IPS-11a (cell line): ENCODE results near the gene FRMPD1.
A peak's percentile ranks its signal among the peaks of the same experiment; 100 is the strongest.

ENCODE experiments used
- H3K4me3 ChIP-seq: one replicate; pipeline ENCODE4 v1.5.1; 2013; ENCODE audit warnings: low read depth, low read length, control low read depth

Gene FRMPD1

DNA sequence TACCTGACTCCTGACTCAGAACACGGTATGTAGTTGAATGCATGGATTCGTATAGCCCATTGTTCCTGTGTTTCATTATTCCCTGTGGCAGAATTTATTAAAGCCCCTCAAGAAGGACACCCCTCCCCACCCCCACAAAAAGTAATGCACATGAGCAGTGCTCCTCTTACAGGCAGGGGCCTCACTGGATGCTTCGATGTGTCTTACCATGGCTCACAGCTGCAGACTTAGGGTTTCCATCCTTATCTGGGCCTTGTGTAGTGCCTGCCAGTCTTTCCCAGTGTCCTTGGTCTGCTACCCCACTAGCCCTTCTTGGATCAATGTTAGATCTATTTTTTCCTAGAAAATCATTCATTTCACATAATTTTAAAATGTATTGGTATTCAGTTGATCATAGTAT lies 119.2 kb downstream of the FRMPD1 start:
- no peak overlapping the region for H3K4me3 ChIP-seq

DNA sequence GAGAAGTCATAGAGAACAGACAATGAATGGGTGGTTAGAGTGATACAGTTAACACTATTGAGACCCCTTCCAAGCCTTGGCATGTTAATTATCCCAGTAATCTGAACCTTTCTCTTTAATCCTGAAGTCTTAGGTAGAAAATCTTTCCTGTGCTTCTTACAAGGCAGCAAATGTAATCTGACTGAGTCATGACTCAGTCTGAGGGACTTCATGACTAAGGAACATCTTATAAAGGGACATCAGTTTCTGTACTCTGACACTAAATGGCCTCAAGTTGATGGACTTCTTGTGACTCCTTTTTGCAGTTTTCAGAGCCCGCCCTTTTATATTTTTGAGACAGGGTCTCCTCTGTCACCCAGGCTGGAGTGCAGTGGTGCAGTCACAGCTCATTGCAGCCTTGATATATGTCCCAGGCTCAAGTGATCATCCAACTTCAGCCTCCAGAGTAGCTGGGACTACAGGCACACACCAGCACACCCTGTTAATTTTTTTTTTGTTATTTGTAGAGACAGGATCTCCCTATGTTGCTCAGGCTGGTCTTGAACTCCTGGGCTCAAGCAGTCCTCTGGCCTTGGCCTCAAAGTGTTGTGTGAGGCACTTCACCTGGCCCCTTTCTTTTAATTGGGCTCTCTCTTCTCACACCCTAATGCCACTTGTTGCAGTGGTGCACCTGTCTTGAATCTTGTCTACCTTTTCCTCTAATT lies 124.6 kb downstream of the FRMPD1 start:
- H3K4me3 ChIP-seq: no peak overlapping the region

DNA sequence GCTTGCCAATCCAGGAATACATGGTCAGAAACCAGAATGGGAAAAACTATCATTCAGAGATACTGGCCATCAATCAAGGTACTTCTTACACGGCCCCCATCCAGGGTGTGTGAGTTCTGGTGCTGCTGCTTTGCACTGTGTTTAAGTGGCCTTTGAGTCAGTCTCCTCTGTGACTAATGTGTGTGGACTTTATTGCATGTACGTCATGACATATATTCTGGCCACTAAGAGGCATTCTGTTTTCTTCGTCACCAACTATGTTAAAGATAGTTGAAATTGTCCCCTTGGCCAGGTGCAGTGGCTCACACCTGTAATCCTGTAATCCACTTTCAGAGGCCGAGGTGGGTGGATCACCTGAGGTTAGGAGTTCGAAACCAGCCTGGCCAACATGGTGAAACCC lies 125.6 kb downstream of the FRMPD1 start:
- H3K4me3 ChIP-seq: no peak overlapping the region

DNA sequence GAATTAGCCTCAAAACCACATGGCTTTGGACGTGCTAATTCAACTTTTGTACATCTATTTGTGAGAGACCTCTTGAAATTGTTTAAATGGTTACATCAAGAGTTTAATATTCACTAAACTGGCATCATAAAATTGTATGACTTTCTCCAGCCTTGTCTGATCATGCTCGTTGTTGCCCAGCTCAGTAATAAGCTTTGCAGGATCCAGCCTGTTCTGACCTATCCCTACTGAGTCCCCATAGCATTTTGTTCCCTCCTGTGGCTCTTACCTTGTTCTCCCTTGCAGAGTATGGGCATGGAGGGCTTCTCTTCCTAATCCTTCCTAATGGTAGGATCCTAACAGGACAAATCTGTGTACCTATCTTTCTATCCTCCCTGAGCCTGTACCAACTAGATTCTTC lies 127.8 kb downstream of the FRMPD1 start:
- H3K4me3 ChIP-seq: no peak overlapping the region

DNA sequence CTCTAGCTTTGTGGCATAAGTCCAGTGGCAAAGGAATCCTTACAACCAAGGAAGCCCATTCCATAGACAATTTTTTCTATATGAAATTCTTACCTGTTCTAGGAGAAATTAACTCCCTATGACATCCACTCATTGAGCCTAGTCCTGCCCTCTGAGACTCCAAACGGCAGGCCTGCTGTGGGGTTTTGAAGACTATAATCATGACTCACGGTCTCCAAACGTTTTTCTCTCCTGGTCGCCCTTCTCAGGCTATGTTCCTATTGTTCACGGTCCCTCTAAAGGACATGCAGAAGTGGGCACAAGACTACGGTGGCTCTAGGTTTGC lies 133.5 kb downstream of the FRMPD1 start:
- peak overlapping the region; percentile 94 for H3K4me3 ChIP-seq

DNA sequence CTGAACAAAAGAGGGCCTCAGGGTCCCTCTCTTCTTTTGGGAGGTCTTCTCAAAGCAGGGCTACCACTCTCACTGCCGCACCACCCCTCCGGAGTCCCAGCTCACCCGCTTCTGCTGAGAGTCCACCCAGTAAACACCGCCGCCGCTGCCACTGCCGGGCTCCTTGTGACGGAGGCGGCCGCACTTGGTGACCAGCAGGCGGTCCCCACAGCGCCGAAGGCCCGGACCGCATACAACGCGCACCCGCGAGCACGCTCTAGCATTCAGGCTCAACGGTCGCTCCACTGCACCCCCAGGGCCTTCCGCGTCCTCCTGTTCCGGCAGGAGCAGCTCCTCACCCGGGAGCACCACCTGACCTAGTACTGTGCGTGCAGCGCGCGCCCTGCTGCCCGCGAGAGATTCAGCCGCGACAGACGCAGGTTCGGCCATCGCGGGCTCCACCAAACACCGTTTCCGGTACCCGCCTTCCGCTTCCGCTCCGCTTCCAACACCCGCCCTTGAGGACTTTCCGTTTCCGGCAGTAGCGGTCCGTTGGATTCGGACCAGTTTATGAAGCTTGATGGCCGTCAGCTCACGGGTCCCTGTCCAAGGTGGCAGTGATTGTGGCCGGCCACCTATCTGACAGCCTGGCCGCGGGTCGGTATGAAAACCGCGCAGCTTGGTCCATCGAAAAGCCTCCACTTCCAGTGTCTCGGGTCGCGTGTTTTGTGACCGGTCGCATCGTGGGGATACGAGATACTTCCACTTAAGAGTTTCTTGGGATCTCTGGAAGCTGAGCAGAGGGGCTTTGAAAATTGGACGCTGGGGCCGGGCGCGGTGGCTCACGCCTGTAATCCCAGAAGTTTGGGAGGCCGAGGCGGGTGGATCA lies 134.1 kb downstream of the FRMPD1 start, which contains the start of gene EXOSC3:
Gene EXOSC3, minus strand, starts transcription at position 449 of the 868 bp plus-strand sequence. Its CDS starts 20 bp downstream, at position 429.
- peak within 1 kb of the TSS; percentile 94 for H3K4me3 ChIP-seq

DNA sequence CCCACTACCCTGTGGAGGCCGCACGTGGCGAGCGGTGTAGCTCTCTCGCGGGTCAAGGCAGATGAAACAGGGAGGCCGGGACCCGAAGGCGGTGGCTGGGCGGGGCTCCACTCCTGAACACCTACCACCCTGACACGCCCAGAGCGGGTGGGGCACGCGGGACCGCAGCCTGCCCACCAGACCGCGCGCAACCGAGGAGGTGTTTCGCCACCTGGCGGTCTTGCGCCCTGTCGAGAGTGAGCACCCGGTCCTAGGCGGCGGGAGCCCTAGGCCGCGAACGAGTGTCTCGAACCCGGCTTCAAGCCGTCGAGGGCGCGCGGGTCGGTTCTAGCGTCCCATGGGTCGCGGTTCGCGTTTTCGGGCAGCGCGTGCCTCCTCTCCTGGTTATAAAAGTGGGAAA lies 136.3 kb downstream of the FRMPD1 start:
- H3K4me3 ChIP-seq: no peak overlapping the region

DNA sequence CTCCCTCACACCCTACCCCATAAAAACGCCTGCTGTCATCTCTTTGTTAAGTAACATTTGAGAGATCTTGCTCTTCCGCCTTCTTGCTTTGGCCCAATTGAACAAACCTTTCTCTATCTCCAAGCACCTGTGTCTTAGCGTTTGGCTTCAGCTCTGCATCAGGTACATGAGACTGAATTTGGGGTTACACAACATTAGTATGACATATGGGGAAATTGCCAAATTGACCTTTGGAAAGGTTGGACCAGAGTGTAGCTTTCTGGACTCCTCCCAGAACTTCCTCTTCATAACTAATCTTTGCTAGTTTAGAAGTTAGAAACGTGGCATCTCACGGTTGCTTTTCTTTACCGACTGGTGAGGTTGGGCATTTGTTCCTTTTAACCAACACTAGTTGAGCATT lies 137.6 kb downstream of the FRMPD1 start:
- no peak overlapping the region for H3K4me3 ChIP-seq

DNA sequence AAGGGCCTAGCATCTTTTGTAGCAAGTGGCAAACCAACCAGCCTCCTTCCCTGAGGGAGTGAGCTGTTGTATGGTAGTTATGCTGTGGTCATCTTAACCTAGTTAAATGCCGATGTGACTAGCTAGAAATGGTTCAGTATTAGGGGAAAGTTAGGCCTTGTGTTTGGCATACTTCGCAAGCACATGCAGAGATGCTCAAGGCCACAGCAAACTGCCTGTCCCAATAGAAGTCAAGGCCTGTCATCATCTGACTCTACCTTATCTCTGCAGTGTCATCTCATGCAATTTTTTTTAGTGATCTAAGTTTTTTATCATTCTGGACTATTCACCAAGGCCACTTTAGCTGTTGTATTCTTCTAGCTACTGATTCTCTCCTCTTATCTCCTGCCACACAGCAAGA lies 139.3 kb downstream of the FRMPD1 start:
- no peak overlapping the region for H3K4me3 ChIP-seq

DNA sequence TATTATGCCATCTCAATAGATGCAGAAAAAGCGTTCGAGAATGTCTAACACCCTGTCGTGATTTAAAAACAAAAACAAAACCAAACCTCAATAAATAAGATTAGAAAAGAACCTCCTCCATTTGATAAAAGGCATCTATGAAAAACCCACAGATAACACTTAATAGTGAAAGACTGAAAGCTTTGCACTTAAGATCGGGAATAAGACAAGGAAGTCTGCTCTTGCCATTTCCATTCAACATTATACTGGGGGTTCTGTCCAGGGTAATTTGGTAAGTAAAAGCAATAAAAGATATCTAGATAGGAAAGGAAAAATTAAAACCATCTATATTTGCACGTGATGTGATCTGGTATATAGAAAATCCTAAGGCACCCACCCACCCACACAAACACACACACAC lies 141.4 kb downstream of the FRMPD1 start:
- H3K4me3 ChIP-seq: no peak overlapping the region

DNA sequence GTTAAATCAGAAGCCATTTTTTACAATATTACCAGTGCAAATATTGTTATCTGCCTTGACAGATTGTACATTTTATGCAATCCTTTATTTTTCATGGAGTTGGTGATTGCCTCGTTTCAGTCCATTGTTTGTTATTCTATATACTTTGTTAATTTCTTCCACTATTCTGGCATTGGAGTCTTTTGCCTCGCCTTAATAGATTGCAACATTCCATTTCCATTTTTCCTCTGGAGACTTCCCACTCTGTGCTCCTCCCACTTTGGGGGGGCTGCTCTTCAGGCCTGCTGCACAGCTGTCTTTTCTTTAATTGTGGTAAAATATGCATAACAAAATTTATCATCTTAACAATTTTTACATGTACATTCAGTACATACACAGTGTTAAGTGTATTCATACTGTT lies 145.5 kb downstream of the FRMPD1 start:
- H3K4me3 ChIP-seq: no peak overlapping the region
